Effector memory CD8-positive, alpha-beta T cell (primary cell): ENCODE results near the gene CASKIN1.

ENCODE experiments used
- ATAC-seq: fragments of 150-1000 bp; cut with Tn5 transposase; replicated peaks from 2 replicates; pipeline ENCODE4 v1.10.0; 2021; ENCODE audit warnings: mild to moderate bottlenecking, moderate library complexity
- DNase-seq, 3 experiments: peaks; one replicate each; pipeline ENCODE4 v3.0.0; 2021
- H3K27ac Mint-ChIP-seq, 2 donors: one replicate each; pipeline ENCODE4 v1.8.0; 2022; ENCODE audit warnings: mild to moderate bottlenecking in 2 of 2, mixed read lengths in 2 of 2, moderate library complexity in 2 of 2
- H3K27me3 Mint-ChIP-seq, 2 donors: one replicate each; pipeline ENCODE4 v1.8.0; 2022; ENCODE audit warnings: mixed read lengths in 2 of 2
- H3K36me3 Mint-ChIP-seq: one replicate; pipeline ENCODE4 v1.8.0; 2022; ENCODE audit warnings: mild to moderate bottlenecking, moderate library complexity, mixed read lengths; ENCODE audit not compliant: insufficient read depth
- H3K4me1 Mint-ChIP-seq, 2 donors: one replicate each; pipeline ENCODE4 v1.8.0; 2022; ENCODE audit warnings: low read depth in 2 of 2, mixed read lengths in 2 of 2
- H3K4me3 Mint-ChIP-seq, 2 donors: one replicate each; pipeline ENCODE4 v1.8.0; 2022; ENCODE audit warnings: mild to moderate bottlenecking in 2 of 2, mixed read lengths in 2 of 2, moderate library complexity in 2 of 2
- H3K9me3 Mint-ChIP-seq, 2 donors: one replicate each; pipeline ENCODE4 v1.8.0; 2022; ENCODE audit warnings: mixed read lengths in 2 of 2

The CASKIN1 gene

DNA sequence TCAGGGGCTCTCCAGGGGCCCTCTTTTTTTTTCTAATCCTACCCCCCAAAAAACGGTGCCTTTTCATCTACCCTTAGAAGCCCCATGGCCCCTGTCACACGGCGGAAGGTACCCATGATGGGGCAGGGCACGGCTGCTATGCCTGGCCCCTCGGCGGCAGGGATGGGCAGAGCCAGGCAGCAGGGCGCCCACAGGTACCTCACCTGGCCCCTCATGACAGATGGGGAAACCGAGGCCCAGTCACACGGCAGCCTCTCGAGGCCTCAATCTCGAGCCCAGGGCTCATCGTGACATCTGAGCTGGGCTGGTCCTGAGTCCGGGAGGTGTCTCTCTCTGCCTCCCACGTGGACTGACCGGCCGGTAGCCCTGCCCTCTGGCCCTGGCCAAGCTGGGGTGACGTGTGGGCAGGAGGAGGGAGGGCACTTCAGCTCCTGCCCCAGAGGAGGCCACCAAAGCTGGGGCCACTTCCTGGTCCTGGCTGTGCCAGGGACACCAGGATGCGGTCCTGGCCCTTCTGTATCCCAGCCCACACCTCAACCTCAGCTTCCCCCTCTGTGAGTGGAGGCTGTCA lies 29.3 kb downstream of the CASKIN1 start:
- H3K27me3 Mint-ChIP-seq, result no peaks in the 10 kb centered on the region
- peaks cover 4% of the 10 kb centered on the region for H3K36me3 Mint-ChIP-seq
- DNase-seq, result no peak
- no peaks in the 10 kb centered on the region for H3K9me3 Mint-ChIP-seq
- H3K4me3 Mint-ChIP-seq, result no peak overlapping the region
- no peak for ATAC-seq
- peaks cover 3% of the 10 kb centered on the region in 2 donors for H3K4me1 Mint-ChIP-seq
- no peak overlapping the region for H3K27ac Mint-ChIP-seq

DNA sequence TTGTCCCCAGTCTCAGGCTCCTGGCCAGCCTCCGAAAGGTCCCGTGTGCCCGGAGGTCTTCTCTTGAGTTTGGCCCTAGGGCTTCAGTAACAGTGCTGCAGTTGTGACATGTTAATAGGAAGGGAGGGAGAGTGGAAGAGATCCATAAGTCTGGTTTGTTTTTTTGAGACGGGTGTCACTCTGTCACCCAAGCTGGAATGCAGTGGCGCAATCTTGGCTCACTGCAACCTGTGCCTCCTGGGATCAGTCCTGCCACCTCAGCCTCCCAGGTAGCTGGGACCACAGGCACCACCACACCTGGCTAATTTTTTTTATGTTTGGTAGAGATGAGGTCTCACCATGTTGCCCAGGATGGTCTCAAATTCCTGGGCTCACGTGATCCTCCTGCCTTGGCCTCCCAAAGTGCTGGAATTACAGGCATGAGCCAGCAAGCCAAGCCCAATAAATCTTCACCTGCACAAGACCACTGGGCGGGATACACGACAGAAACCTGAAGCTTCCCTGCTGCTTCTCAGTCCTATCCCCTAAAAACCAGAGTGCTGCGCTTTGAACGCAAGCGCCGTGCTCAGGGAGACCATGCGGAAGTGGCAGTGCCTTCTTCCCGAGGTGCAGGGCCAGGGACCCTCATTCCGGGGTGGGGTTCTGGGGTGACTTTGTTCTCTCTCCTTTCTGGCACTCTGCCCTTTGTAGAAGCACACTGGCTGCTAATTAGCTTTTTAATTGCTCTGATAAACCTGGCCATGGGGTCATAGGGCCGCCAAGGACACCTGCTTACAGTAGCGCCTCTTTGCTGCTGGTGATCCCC lies 29.9 kb downstream of the CASKIN1 start:
- ATAC-seq (no peak), DNase-seq (no peak)
- peaks cover 4% of the 10 kb centered on the region for H3K36me3 Mint-ChIP-seq
- no peak overlapping the region for H3K4me3 Mint-ChIP-seq
- peaks cover 7 to 9% of the 10 kb centered on the region in 2 donors for H3K4me1 Mint-ChIP-seq
- H3K27ac Mint-ChIP-seq, result peak overlapping the region in 1 of 2 donors; percentile 44
- no peaks in the 10 kb centered on the region for H3K27me3 Mint-ChIP-seq
- no peaks in the 10 kb centered on the region for H3K9me3 Mint-ChIP-seq

DNA sequence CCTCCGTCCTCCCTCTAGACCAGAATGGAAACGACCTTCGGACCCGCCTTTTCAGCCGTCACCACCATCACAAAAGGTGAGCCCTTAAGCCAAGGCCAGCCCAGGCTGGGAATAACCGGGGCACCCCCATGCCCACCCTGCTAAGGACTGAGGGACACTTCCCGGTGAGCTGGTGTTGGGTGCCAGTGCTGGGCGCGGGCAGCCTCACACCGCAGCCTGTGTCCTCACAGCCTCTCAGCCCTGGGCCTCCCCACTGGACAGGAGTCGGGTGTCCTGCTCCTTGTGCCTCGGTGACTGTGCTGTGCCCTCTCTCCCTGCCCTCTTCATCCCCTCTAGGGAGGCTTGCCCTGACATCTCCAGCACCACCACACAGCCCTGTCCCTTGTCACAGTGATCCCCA lies 30.5 kb downstream of the CASKIN1 start:
- H3K4me3 Mint-ChIP-seq, result no peak overlapping the region
- no peaks in the 10 kb centered on the region for H3K9me3 Mint-ChIP-seq
- H3K27me3 Mint-ChIP-seq, result no peaks in the 10 kb centered on the region
- H3K4me1 Mint-ChIP-seq, result peaks cover 7 to 9% of the 10 kb centered on the region in 2 donors
- no peak for ATAC-seq
- peak overlapping the region in 1 of 2 donors; percentile 44 for H3K27ac Mint-ChIP-seq
- DNase-seq, result no peak
- H3K36me3 Mint-ChIP-seq, result peaks cover 4% of the 10 kb centered on the region

DNA sequence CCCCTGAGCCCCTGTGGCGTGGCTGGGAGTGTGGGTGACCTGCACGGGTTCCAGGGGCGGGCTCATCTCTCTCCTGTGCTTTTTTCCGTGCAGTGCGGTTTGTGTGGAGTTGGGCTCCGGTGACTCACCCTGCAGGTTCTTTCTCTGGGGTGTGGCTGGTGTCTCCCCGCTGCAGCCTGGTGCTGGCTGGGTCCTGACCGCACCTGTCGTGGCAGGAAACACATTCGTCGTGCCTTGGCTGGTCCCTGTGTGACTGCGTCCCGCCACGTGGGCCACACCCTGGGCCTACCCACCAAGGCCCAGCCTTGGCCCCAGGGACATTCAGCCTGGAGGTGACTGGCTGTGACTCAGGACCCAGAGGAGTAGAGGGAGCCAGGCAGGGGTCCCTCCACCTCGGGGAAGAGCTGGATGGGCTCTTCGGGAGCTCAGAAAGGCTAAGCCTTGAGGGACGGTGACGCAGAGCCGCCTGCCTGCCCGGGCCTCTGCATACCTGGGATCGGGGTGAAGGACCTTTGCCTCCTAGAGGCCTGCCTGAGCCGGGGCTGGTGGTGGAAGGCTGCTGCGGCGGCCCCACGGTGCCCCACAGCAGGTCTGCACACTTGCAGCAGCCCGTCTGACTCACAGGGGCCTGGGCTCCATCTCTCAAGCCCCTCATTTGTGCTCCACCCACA lies 33.1 kb downstream of the CASKIN1 start:
- no peak overlapping the region for H3K4me3 Mint-ChIP-seq
- H3K4me1 Mint-ChIP-seq, result peaks cover 13 to 14% of the 10 kb centered on the region in 2 donors
- peaks cover 4% of the 10 kb centered on the region for H3K36me3 Mint-ChIP-seq
- H3K27me3 Mint-ChIP-seq, result no peaks in the 10 kb centered on the region
- H3K27ac Mint-ChIP-seq, result peak overlapping the region; percentile 38 to 52
- ATAC-seq (peak; percentile 61), DNase-seq (no peak)
- H3K9me3 Mint-ChIP-seq, result no peaks in the 10 kb centered on the region

DNA sequence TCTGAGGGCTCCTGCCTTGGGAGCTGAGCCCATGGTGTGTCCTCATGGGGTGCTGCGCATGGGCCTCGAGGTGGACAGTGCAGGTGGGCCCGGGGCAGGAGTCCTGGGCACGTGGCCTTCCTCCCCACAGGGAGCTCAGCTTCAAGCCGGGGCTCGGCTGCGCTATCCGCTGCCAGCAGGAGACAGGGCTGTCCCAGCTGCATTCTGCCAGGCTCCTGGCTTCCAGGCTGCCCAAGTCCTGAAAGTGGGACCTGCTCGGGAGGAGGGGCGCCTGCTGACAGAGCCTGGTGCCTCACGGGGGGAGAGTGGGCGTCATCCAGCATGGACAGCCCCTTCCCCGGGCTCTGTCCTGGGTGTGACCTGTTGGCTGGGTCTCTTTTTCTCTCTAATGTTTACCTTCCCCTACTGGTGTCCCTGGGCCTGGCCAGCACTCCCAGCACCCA lies 33.7 kb downstream of the CASKIN1 start:
- Mint-ChIP-seq H3K4me3 (no peak overlapping the region), H3K36me3 (peaks cover 4% of the 10 kb centered on the region), H3K27me3 (no peaks in the 10 kb centered on the region), H3K4me1 (peaks cover 17 to 20% of the 10 kb centered on the region in 2 donors), H3K27ac (peak overlapping the region in 1 of 2 donors; percentile 52), H3K9me3 (no peaks in the 10 kb centered on the region)
- no peak for ATAC-seq
- no peak for DNase-seq

DNA sequence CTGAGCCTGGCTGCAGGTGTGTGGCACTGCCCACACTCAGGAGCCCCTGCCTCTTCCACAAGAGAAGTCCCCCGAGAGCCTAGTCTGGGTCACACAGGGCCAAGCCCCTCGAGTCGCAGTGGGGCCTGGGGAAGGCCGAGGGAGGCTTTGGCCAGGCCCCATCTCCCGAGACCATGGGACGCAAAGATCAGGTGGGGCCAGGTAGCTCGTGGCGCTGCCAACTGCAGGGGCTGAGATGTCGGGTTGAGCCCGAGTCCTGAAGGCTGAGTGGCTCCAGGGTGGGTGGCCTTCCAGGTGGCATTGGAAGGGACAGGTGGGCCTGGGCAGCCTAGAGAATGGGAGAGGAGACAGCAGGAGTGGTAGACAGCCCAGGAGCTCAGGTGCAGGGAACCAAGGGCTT lies 34.5 kb downstream of the CASKIN1 start:
- Mint-ChIP-seq H3K4me1 (peaks cover 25 to 28% of the 10 kb centered on the region in 2 donors), H3K27ac (peak overlapping the region; percentile 59 to 85), H3K4me3 (no peak overlapping the region), H3K9me3 (no peaks in the 10 kb centered on the region), H3K27me3 (no peaks in the 10 kb centered on the region), H3K36me3 (peaks cover 4% of the 10 kb centered on the region)
- DNase-seq (no peak), ATAC-seq (no peak)

DNA sequence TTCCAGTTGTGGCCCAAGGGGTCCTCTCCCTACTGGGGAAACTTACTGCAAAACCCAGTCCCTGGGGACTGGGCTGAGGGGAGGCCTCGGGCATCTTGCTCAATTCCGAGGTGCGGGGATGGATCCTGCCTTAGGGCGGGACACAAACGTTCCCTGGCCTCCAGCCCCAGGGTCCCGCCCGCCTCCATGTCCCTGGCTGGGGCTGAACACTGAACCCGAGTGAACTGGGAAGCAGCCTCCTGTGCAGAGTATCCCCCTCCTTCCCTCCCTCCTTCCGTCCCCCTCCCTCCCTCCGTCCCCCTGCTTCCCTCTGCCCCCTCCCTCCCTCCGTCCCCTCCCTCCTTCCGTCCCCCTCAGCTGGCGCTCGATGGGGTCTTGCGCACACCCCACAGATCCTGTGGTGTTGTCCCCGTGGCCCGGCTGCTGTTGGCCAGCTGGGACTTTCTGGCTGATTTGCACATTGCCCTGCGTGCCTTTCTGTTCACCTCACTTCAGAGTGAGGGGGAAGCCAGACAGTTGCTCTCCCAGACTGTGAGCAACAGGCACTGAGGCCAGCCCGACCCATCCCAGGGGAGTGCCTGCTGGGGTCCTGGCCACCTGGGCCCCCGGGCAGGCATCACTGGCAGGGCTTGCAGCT lies 35.4 kb downstream of the CASKIN1 start:
- no peak for DNase-seq
- no peaks in the 10 kb centered on the region for H3K9me3 Mint-ChIP-seq
- peak overlapping the region in 1 of 2 donors; percentile 51 for H3K27ac Mint-ChIP-seq
- H3K4me1 Mint-ChIP-seq, result peaks cover 34 to 37% of the 10 kb centered on the region in 2 donors
- no peak for ATAC-seq
- peaks cover under 1% of the 10 kb centered on the region for H3K36me3 Mint-ChIP-seq
- no peaks in the 10 kb centered on the region for H3K27me3 Mint-ChIP-seq
- no peak overlapping the region for H3K4me3 Mint-ChIP-seq

DNA sequence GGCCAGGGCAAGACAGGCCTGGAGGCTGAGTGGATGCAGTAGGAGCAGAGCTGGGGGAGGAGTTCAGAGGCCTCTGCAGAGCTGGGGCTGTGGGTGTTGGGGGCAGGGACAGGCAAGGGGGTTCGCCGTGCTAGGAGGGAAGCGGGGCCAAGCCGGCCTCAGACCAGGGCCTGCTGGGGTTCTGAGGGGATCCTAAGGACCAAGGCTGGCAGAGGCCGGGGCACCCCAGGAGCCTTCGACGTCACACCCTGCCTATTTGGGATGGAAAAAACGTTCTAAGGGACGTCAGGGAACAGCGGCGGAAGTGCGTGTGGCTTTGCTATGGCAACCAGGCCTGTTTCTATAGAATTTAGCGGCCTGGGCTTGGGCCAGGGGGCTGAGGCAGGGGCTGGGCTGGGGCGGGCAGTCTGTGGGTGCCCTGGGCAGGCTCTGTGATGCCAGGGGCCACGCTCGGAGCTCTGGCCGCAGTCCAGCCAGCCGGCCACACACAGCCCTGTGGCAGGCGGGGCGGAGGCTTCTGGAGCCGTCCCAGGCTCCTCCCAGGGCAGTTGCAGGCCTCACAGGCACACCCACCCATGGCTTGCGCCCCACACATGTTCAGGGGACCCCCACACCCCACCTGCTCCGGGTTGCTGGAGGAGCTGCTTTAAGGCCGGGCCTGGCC lies 37.1 kb downstream of the CASKIN1 start:
- no peak for ATAC-seq
- Mint-ChIP-seq H3K27me3 (no peaks in the 10 kb centered on the region), H3K9me3 (no peaks in the 10 kb centered on the region), H3K4me3 (no peak overlapping the region), H3K27ac (peak overlapping the region in 1 of 2 donors; percentile 49), H3K4me1 (peaks cover 44 to 46% of the 10 kb centered on the region in 2 donors), H3K36me3 (peaks cover 10% of the 10 kb centered on the region)
- DNase-seq, result no peak

DNA sequence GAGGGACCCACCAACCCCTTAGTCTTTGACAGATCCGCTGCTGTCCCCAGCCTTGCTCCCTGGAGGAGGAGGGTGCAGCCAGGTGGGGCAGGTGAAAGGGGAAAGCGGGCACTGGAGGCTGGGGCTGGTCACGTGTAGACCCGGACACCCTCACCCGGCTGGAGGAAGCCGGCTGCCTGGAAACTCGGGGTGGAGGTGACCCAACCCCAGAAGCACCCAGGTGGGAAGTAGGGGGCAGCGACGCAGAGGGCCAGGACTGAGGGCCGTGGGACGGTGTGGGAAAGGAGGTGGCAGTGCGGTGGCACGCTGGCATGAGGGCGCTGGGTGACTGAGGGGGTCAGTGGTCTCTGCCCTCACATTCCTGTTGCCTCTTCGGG lies 38.2 kb downstream of the CASKIN1 start:
- ATAC-seq (no peak), DNase-seq (no peak)
- no peaks in the 10 kb centered on the region for H3K27me3 Mint-ChIP-seq
- no peaks in the 10 kb centered on the region for H3K9me3 Mint-ChIP-seq
- peaks cover 10% of the 10 kb centered on the region for H3K36me3 Mint-ChIP-seq
- H3K27ac Mint-ChIP-seq, result peak overlapping the region in 1 of 2 donors; percentile 28
- peaks cover 52 to 56% of the 10 kb centered on the region in 2 donors for H3K4me1 Mint-ChIP-seq
- peak overlapping the region in 1 of 2 donors; percentile 97 for H3K4me3 Mint-ChIP-seq

DNA sequence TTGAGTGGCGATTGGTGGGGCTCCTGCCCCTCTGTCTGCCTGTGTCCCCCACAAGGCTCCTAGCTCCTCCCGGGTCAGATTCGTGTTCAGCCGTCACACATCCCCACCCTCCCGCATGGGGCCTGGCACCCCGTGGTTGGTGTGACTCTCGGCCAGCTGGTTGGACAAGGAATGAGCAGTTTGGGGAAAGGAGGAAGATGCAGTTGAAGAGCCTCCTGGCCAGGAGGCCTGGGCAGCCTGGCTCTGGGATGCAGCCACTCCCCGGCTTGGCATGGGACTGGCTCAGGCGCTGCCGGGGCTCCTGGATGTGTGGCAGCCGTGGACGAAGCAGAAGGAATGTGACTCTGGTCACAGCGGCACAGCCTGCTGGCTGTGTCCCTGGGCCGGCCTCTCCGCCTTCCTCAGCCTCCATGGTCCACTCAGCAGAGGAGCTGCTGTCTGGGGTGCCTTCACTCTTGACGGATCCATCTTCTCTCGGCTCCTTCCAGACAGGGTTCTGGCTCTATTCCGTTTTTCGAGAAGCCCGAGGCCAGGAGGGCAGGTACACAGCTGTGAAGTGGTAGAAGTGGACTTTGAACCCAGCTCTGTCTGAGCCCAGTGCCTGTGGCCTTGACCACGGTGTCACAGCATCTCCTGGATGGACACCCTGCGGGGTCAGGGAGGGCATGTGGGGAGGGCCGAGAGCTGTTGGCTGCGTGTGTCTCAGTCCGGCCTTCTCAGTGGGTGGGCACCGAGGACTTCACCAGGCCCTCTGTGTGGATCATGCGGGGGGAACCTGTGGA lies 38.7 kb downstream of the CASKIN1 start:
- no peaks in the 10 kb centered on the region for H3K9me3 Mint-ChIP-seq
- ATAC-seq, result no peak
- no peak for DNase-seq
- peaks cover 56 to 57% of the 10 kb centered on the region in 2 donors for H3K4me1 Mint-ChIP-seq
- no peaks in the 10 kb centered on the region for H3K27me3 Mint-ChIP-seq
- peaks cover 11% of the 10 kb centered on the region for H3K36me3 Mint-ChIP-seq
- H3K4me3 Mint-ChIP-seq, result peak overlapping the region; percentile 95 to 97
- H3K27ac Mint-ChIP-seq, result peak overlapping the region; percentile 28 to 53

DNA sequence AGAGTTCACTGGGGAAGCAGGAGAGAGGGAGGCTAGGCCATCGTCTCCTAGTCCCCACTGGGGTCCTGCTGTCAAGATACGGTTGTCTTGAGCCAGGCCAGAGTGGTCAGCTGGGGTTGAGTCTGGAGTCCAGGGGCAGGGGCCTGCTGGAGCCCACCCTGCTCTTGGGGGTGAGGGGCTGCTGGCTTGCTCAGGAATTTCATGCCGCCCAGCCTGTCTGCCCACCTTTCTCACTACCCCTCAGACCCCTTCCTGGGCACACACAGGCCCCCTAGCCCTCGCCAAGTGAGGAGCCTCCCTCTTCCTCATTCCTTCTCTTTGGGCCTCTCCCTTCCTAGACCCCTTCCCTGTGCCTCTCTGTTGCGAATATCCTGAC lies 39.6 kb downstream of the CASKIN1 start:
- Mint-ChIP-seq H3K9me3 (no peaks in the 10 kb centered on the region), H3K36me3 (peaks cover 15% of the 10 kb centered on the region), H3K27me3 (no peaks in the 10 kb centered on the region), H3K4me1 (peaks cover 53 to 54% of the 10 kb centered on the region in 2 donors), H3K4me3 (peak overlapping the region; percentile 95 to 97), H3K27ac (peak overlapping the region in 1 of 2 donors; percentile 87)
- DNase-seq, result no peak
- ATAC-seq, result no peak

DNA sequence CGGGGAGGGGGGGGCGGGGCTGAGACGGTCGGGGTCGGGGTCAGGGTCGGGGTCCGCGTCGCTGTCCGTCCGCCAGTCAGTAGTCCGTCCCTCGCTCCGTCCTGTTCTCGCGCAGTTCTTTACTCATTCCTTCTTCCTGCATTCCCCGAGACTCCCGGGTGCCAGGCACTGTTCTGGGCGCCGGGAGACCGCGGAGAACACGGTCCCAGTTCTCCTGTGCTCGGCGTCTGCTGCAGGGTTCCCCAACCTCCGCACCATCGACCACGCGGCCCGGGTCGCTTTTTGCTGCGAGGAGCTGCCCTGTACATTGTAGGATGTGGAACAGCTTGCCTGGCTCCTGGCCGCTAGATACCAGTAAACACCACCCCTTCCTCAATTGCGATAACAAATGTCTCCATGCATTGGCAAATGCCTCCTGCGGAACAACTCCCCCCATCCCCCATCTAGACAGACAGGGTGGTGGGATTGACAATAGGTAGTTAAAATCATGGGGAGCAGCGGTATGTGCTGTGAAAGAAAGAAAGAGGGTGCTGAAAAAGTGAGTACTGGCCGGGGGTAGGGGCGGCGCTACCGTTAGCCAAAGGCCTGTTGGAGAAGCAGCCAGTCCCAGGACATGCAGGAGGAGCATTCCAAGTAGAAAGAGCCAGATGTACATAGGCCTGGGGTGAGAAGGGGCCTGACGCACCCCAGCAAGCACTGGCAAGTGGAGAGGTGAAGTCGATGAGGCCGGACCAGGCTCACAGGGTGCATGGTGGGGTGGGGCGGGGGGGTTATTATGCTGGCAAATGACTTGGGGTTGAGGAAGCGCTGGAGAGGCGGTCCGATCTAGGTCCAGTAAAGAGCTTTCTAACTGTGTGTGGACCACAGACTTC lies 40.2 kb downstream of the CASKIN1 start:
- H3K9me3 Mint-ChIP-seq, result no peaks in the 10 kb centered on the region
- DNase-seq, result no peak
- H3K27me3 Mint-ChIP-seq, result no peaks in the 10 kb centered on the region
- H3K36me3 Mint-ChIP-seq, result peaks cover 15% of the 10 kb centered on the region
- ATAC-seq, result no peak
- peak overlapping the region; percentile 95 to 97 for H3K4me3 Mint-ChIP-seq
- peak overlapping the region; percentile 87 to 93 for H3K27ac Mint-ChIP-seq
- peaks cover 55 to 56% of the 10 kb centered on the region in 2 donors for H3K4me1 Mint-ChIP-seq
